Adrenal gland (tissue), 19 donors: ENCODE measurements around the gene EXOC3. TPM values are rescaled to one million over a fixed set of nuclear protein-coding genes. Genes with fewer than 3 reads are reported as not detected.
A peak's percentile ranks its signal among the peaks of the same experiment; 100 is the strongest.

ENCODE experiments used
- DNase-seq, 7 donors: peaks; one replicate each; pipeline ENCODE4 v3.0.0-alpha.2; 2019 to 2020
- H3K27ac ChIP-seq, 5 donors: fragments of 200-600 bp; sonication (generic) in 4 of 5; 1 replicate in 3 of 5; 2 replicates in 2 of 5; pipeline versions ENCODE4 v1.5.1 to v1.8.0; 2016 to 2020; ENCODE audit warnings: mild to moderate bottlenecking in 1 of 5
- H3K27me3 ChIP-seq: fragments of 200-600 bp; 2 replicates; pipeline ENCODE4 v1.8.0; 2021
- H3K36me3 ChIP-seq, 2 donors: fragments of 200-600 bp; replicated peaks in 1 of 2; 1 replicate in 1 of 2; 2 replicates in 1 of 2; pipeline versions ENCODE4 v1.5.1 to v1.8.0; 2018 to 2022
- H3K4me1 ChIP-seq, 2 donors: fragments of 200-600 bp; replicated peaks in 1 of 2; 1 replicate in 1 of 2; 2 replicates in 1 of 2; pipeline versions ENCODE4 v1.5.1 to v1.8.0; 2018 to 2021
- H3K4me3 ChIP-seq, 4 donors: fragments of 200-600 bp; sonication (generic) in 3 of 4; one replicate each; pipeline ENCODE4 v1.5.1; 2016 to 2018
- H3K9me3 ChIP-seq, 3 donors: fragments of 200-600 bp; sonication (generic) in 1 of 3; replicated peaks in 1 of 3; 1 replicate in 2 of 3; 2 replicates in 1 of 3; pipeline versions ENCODE4 v1.5.1 to v1.8.0; 2016 to 2021
- POLR2A ChIP-seq, 2 donors: fragments of 450-650 bp; IDR thresholded peaks; one replicate each; pipeline ENCODE4 v1.6.1; 2017; ENCODE audit warnings: antibody characterized with exemption in 2 of 2, mild to moderate bottlenecking in 2 of 2, moderate library complexity in 1 of 2
- WGBS, 4 donors: extraction: QIAGEN DNeasy Blood & Tissue Kit in 2 of 4; methylation state at CpG; one replicate each; pipeline versions ENCODE4 v1.1.5 to v1.1.7; 2013 to 2017; 5-methylcytosine and 5-hydroxymethylcytosine counted together
- intact Hi-C, 2 donors: fragments of 100-400 bp; cut with DNase I; formaldehyde crosslinking; loops; one replicate each; pipeline versions ENCODE4 v1.14.1 to v1.15.0; 2022 to 2023
- long read RNA-seq, 10 donors: library from polyadenylated mRNA in 3 of 10; unstranded in 2 of 10; stranded (forward) in 1 of 10; transcript quantifications; one replicate each; pipeline ENCODE4 v2.0.0 and lab custom pipeline, GENCODE V29; 2021 to 2026
- polyA plus RNA-seq, 3 donors: library from polyadenylated mRNA; stranded (reverse); fragments of 200-250 nt in 2 of 3; fragments of 350-450 nt in 1 of 3; fragmentation: Illumina TruSeq in 1 of 3; extraction: RNeasy Lipid Tissue Mini Kit (QIAGEN cat#74804) in 1 of 3; gene quantifications; one replicate each; pipeline ENCODE4 v1.2.3, GENCODE V29; 2013 to 2014
- total RNA-seq, 9 donors: library from RNA; depleted of rRNA in 4 of 9; stranded (reverse); fragments of >200 nt in 4 of 9; fragments of 120-200 nt in 1 of 9; fragmentation: NEBNext Ultra II Directional in 1 of 9; extraction: Animal tissue kit (Norgen Biotek cat#: 25700) in 1 of 9; gene quantifications; one replicate each; pipeline versions ENCODE4 v1.1.0 to v1.2.4, GENCODE V29; 2013 to 2023
- TF ChIP-seq, protein P1 (sequence below), 6 experiments: fragments of 450-650 bp in 4 of 6; fragments of 200-600 bp in 2 of 6; sonication (generic) in 1 of 6; IDR thresholded peaks; 1 replicate in 5 of 6; 2 replicates in 1 of 6; pipeline versions ENCODE4 v1.5.1 to v1.8.0; 2016 to 2021; ENCODE audit warnings: antibody characterized with exemption in 6 of 6, mild to moderate bottlenecking in 2 of 6, moderate library complexity in 1 of 6
- donor health status: healthy with polysubstance abuse.
- donor health status: Bipolar disorder and iron deficiency.
- donor health status: DM: yes; HTN: yes; CAD: no.
- donor health status: DM: no; HTN: no; CAD: no.
- donor health status: DM: no; HTN: no; CAD: no.
- donor health status: DM: yes; HTN: yes; CAD: no.

Gene EXOC3
- total RNA-seq (10 to 100 TPM; 27.3 to 61.3 (median 42.1) TPM), polyA plus RNA-seq (10 to 100 TPM; 24.7 to 66.4 (median 56.8) TPM)
- long read RNA-seq, donor 1, partial matches to known transcripts: 0 of 3 reads
- long read RNA-seq, donor 1, other reads (novel, unspliced or antisense): 0 of 3 reads
- long read RNA-seq, donor 2, partial matches to known transcripts: 0 of 1 reads
- long read RNA-seq, donor 2, other reads (novel, unspliced or antisense): 0 of 1 reads
- long read RNA-seq, donor 3, partial matches to known transcripts: 0 of 3 reads
- long read RNA-seq, donor 3, other reads (novel, unspliced or antisense): 0 of 3 reads
- long read RNA-seq, donor 4, partial matches to known transcripts: 6 of 6 reads
- long read RNA-seq, donor 4, other reads (novel, unspliced or antisense): 0 of 6 reads
- long read RNA-seq, donor 5, transcript EXOC3-209 (13 exons, 2,825 nt): major isoform, 61 of 73 reads
- long read RNA-seq, donor 5, partial matches to known transcripts: 4 of 73 reads
- long read RNA-seq, donor 5, other reads (novel, unspliced or antisense): 5 of 73 reads
- long read RNA-seq, donor 6, partial matches to known transcripts: 7 of 10 reads
- long read RNA-seq, donor 6, other reads (novel, unspliced or antisense): 3 of 10 reads
- long read RNA-seq, donor 7, partial matches to known transcripts: 0 of 1 reads
- long read RNA-seq, donor 7, other reads (novel, unspliced or antisense): 0 of 1 reads
- long read RNA-seq, donor 8, transcript EXOC3-209 (13 exons, 2,825 nt): major isoform, 10 of 13 reads
- long read RNA-seq, donor 8, partial matches to known transcripts: 0 of 13 reads
- long read RNA-seq, donor 8, other reads (novel, unspliced or antisense): 0 of 13 reads
- long read RNA-seq, donor 9: 0 reads
- long read RNA-seq, donor 10: 0 reads

DNA sequence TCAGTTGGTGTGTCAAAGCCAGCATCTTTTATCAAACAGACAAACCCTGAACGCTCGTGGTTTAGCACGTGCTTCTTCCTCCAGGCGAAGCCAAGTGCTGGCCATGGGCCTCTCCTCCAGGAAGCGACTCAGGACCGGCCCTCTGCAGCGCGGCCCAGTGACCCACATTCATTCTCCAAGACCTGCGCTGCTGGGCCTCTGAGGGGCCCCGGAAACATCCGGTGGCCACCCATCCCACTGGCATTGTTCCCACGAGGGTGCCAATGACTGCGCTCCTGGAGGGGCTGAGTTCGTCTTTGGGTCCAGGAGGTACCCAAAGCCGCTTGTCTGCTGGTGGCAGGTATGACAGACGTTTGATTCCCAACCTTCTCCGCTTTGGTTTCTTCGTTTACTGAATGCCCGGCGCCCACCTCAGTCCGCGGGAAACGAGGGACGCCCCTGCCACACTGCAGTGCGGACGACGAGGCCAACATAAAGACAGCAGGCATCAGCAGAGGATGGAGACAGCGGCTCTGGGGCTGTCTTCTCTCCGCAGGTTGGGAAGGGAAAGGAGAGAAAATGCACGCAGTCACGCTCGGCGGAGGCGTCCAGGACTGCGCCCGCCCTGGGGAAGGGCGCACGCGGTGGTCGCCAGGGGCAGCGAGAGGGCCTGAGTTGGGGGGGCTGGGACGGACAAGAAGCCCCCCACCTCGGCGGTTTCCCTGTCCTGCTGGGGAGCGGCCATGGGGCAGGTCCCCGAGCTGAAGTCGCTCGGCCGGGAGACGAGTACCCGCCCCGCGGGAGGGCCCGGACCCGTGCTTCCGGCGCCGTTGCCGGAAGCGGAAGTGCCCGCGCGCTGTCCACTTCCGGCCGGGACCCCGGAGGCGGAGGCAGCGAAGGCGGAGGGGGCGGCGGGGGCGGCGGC, at the start of gene EXOC3:
Gene EXOC3 (plus strand): TSS at position 842 of the 904 bp plus-strand sequence. CDS start 3,030 bp downstream, outside the sequence.
- 4 to 6% (median 5%) methylated on average over 25 to 70 of the region's 73 CpGs for WGBS, 4 donors
- intact Hi-C loops: no loop called here
- peak within 1 kb of the TSS in 4 of 5 donors; percentile 33 to 89 (median 60) for H3K27ac ChIP-seq

DNA sequence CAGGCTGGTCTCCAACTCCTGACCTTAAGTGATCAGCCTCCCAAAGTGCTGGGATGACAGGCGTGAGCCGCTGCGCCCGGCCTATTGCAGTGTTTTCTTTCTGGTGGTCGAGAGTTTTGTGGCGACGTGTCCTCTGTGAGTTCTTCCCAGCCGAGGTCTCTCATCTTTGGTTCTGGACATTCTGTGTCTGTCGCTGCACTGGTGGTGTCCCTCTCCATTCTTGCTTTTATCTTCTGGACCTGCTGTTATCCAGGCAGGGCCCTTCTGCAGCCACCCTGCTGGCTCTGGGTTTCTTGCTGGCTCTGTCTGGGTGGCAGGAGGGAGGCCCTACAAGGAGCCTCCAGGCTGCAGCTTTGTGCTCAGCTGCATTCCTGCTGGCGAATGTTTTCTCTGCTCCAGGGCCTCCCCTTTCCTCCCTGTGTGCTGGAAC, 49.1 kb upstream of the EXOC3 start:
- H3K9me3 ChIP-seq: no peaks in the 10 kb centered on the region
- no peak overlapping the region for H3K4me3 ChIP-seq
- H3K4me1 ChIP-seq: no peaks in the 10 kb centered on the region
- intact Hi-C loops: no loop called here
- no peak for TF ChIP-seq POLR2A (IDR thresholded peaks at IDR 0.05)
- TF ChIP-seq, protein P1, sequence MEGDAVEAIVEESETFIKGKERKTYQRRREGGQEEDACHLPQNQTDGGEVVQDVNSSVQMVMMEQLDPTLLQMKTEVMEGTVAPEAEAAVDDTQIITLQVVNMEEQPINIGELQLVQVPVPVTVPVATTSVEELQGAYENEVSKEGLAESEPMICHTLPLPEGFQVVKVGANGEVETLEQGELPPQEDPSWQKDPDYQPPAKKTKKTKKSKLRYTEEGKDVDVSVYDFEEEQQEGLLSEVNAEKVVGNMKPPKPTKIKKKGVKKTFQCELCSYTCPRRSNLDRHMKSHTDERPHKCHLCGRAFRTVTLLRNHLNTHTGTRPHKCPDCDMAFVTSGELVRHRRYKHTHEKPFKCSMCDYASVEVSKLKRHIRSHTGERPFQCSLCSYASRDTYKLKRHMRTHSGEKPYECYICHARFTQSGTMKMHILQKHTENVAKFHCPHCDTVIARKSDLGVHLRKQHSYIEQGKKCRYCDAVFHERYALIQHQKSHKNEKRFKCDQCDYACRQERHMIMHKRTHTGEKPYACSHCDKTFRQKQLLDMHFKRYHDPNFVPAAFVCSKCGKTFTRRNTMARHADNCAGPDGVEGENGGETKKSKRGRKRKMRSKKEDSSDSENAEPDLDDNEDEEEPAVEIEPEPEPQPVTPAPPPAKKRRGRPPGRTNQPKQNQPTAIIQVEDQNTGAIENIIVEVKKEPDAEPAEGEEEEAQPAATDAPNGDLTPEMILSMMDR (IDR thresholded peaks at IDR 0.05): no peak
- H3K36me3 ChIP-seq: no peaks in the 10 kb centered on the region
- WGBS, 4 donors: 89 to 93% (median 91%) methylated on average over 10 of the region's 10 CpGs
- DNase-seq: peak in 1 of 7 donors; percentile 27
- no peaks in the 10 kb centered on the region for H3K27me3 ChIP-seq
- no peak overlapping the region for H3K27ac ChIP-seq

More for the DNA sequence above, at the start of gene EXOC3:
- H3K27me3 ChIP-seq: no peaks in the 10 kb centered on the region
- TF ChIP-seq, protein P1 (IDR thresholded peaks at IDR 0.05): peak in 1 of 6 experiments; percentile 5
- peak; percentile 61 to 65 for TF ChIP-seq POLR2A (IDR thresholded peaks at IDR 0.05)
- peaks cover 6 to 22% of the 10 kb centered on the region in 2 donors for H3K4me1 ChIP-seq
- peaks cover 0 to 5% of the 10 kb centered on the region in 2 donors for H3K36me3 ChIP-seq
- no peaks in the 10 kb centered on the region for H3K9me3 ChIP-seq
- H3K4me3 ChIP-seq: peak within 1 kb of the TSS; percentile 60 to 80 (median 68)
- peak; percentile 66 to 76 (median 71) for DNase-seq

DNA sequence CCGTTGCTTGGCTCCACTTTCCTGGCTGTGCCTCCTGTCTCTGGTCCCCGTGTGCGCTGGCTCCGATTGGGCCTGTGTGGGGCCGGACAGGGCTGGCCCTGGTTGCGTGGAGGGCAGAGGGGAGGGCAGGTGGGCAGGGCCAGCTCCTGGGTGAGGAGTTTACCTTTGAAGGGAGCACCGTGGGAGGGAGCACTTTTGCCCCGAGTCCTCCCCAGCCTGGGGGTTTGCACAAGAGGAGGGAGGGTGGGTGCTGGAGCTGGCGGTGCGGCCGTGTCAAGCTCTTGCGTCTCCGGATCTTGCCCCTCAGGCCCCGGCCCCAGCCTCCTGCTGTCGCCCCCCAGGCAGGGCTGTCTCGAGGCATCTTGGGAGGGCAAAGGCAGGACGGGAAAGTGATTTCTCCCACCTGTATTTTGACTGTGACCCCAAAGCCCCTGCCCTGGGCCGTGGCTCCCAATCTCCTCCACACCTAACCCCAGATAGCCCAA, 48.3 kb upstream of the EXOC3 start:
- Histone ChIP-seq H3K27me3 (no peaks in the 10 kb centered on the region), H3K4me1 (peaks cover 3 to 4% of the 10 kb centered on the region in 2 donors), H3K4me3 (no peak overlapping the region), H3K27ac (no peak overlapping the region), H3K36me3 (no peaks in the 10 kb centered on the region), H3K9me3 (no peaks in the 10 kb centered on the region)
- no peak for TF ChIP-seq POLR2A (IDR thresholded peaks at IDR 0.05)
- TF ChIP-seq, protein P1 (IDR thresholded peaks at IDR 0.05): no peak
- intact Hi-C loops: no loop called here
- WGBS, 4 donors: 82 to 88% (median 86%) methylated on average over 15 to 18 of the region's 18 CpGs
- peak in 1 of 7 donors; percentile 17 for DNase-seq
